HepG2 (cell line): ENCODE results near the gene BIRC5. TPM values are rescaled to one million over a fixed set of nuclear protein-coding genes. Genes with fewer than 3 reads are reported as not detected.

Source experiments
- ARHGAP35 ChIP-seq: sonication (generic); formaldehyde crosslinking; IDR thresholded peaks from 2 replicates; pipeline ENCODE4 v1.9.0; 2022; ENCODE audit warnings: mild to moderate bottlenecking, inconsistent platforms, moderate library complexity, missing genetic modification reagents, borderline replicate concordance
- FOXO1 ChIP-seq: sonication (generic); formaldehyde crosslinking; IDR thresholded peaks from 2 replicates; pipeline ENCODE4 v1.4.0; 2020; ENCODE audit warnings: missing genetic modification reagents
- HES4 ChIP-seq: sonication (generic); formaldehyde crosslinking; IDR thresholded peaks from 2 replicates; pipeline ENCODE4 v1.9.0; 2021; ENCODE audit warnings: mild to moderate bottlenecking, missing genetic modification reagents, borderline replicate concordance
- HMG20B ChIP-seq: conservative IDR thresholded peaks from 2 replicates; pipeline ENCODE4 v1.6.1; 2016; ENCODE audit warnings: missing genetic modification reagents, missing compliant biosample characterization
- KDM5A ChIP-seq: fragments of 200-600 bp; sonication (generic); IDR thresholded peaks from 2 replicates; pipeline ENCODE4 v1.7.0; 2018; ENCODE audit warnings: antibody characterized with exemption, mild to moderate bottlenecking, low read length, borderline replicate concordance
- PAWR ChIP-seq: sonication (generic); formaldehyde crosslinking; IDR thresholded peaks from 2 replicates; pipeline ENCODE4 v1.4.0; 2020; ENCODE audit warnings: missing genetic modification reagents, mild to moderate bottlenecking, borderline replicate concordance
- RARA ChIP-seq: IDR thresholded peaks from 2 replicates; pipeline ENCODE4 v1.6.1; 2016; ENCODE audit warnings: missing genetic modification reagents, missing compliant biosample characterization
- RBM39 ChIP-seq: fragments of 200-400 bp; formaldehyde crosslinking; IDR thresholded peaks from one replicate; pipeline ENCODE4 v1.6.1; 2018; ENCODE audit warnings: antibody characterized with exemption, mild to moderate bottlenecking, low read depth, low read length; ENCODE audit not compliant: poor library complexity, severe bottlenecking
- SIN3A ChIP-seq: IDR thresholded peaks from 2 replicates; pipeline ENCODE4 v1.6.1; 2011; ENCODE audit warnings: low read depth, mild to moderate bottlenecking, control low read depth, low read length, borderline replicate concordance
- SMAD3 ChIP-seq: sonication (generic); formaldehyde crosslinking; IDR thresholded peaks from 2 replicates; pipeline ENCODE4 v1.4.0; 2020; ENCODE audit warnings: missing genetic modification reagents
- SP4 ChIP-seq: sonication (generic); formaldehyde crosslinking; IDR thresholded peaks from 2 replicates; pipeline ENCODE4 v1.8.1; 2023; ENCODE audit warnings: mild to moderate bottlenecking, missing genetic modification reagents
- YEATS4 ChIP-seq: sonication (generic); formaldehyde crosslinking; IDR thresholded peaks from 2 replicates; pipeline ENCODE4 v1.4.0; 2020; ENCODE audit warnings: missing genetic modification reagents, borderline replicate concordance
- ZFP91 ChIP-seq: sonication (generic); formaldehyde crosslinking; IDR thresholded peaks from 2 replicates; pipeline ENCODE4 v1.9.0; 2022; ENCODE audit warnings: missing genetic modification reagents, mild to moderate bottlenecking, borderline replicate concordance
- ZFYVE20 ChIP-seq: sonication (generic); formaldehyde crosslinking; IDR thresholded peaks from 2 replicates; pipeline ENCODE4 v1.8.0; 2023; ENCODE audit warnings: low read depth, mild to moderate bottlenecking, moderate library complexity, missing genetic modification reagents, borderline replicate concordance
- ZNF138 ChIP-seq: sonication (generic); formaldehyde crosslinking; IDR thresholded peaks from 2 replicates; pipeline ENCODE4 v1.5.0; 2020; ENCODE audit warnings: mild to moderate bottlenecking, low read depth, missing genetic modification reagents
- ZNF318 ChIP-seq: sonication (generic); formaldehyde crosslinking; IDR thresholded peaks from 2 replicates; pipeline ENCODE4 v1.4.0; 2020; ENCODE audit warnings: mild to moderate bottlenecking, missing genetic modification reagents
- ZNF333 ChIP-seq: sonication (generic); formaldehyde crosslinking; IDR thresholded peaks from 2 replicates; pipeline ENCODE4 v1.4.0; 2020; ENCODE audit warnings: mild to moderate bottlenecking, missing genetic modification reagents, borderline replicate concordance
- ZNF670 ChIP-seq: sonication (generic); formaldehyde crosslinking; IDR thresholded peaks from 2 replicates; pipeline ENCODE4 v1.8.0; 2022; ENCODE audit warnings: mild to moderate bottlenecking, missing genetic modification reagents, borderline replicate concordance
- ZNF780A ChIP-seq: sonication (generic); formaldehyde crosslinking; IDR thresholded peaks from 2 replicates; pipeline ENCODE4 v1.8.0; 2022; ENCODE audit warnings: mild to moderate bottlenecking, missing genetic modification reagents, moderate library complexity
- ZNF878 ChIP-seq: sonication (generic); formaldehyde crosslinking; IDR thresholded peaks from 2 replicates; pipeline ENCODE4 v1.8.1; 2023; ENCODE audit warnings: mild to moderate bottlenecking, missing genetic modification reagents, moderate library complexity
- polyA plus RNA-seq, 8 experiments: library from polyadenylated mRNA; depleted of rRNA in 3 of 8; stranded (reverse) in 7 of 8; unstranded in 1 of 8; fragments of >200 nt; fragmentation: Illumina TruSeq in 4 of 8; extraction: Trizol in 4 of 8; gene quantifications; 2 replicates each; pipeline versions ENCODE4 v1.2.1 to v1.2.3, GENCODE V29; 2011 to 2016; ENCODE audit warnings: low read depth in 4 of 8, missing spikeins in 1 of 8, mixed read lengths in 1 of 8; ENCODE audit not compliant: insufficient read depth in 1 of 8
- total RNA-seq, 5 experiments: library from RNA; depleted of rRNA; stranded (reverse); fragments of >200 nt; fragmentation: Illumina TruSeq; extraction: Trizol; gene quantifications; 2 replicates each; pipeline ENCODE4 v1.2.3, GENCODE V29; 2016; ENCODE audit warnings: low read depth in 1 of 5

The BIRC5 gene
- total and polyA plus RNA-seq, 2 of the 13 experiments (the other 11 are each of a cell fraction or from before 2014, with no cell fraction given) = 30.3 to 135 TPM

- TF ChIP-seq FOXO1 = peak; percentile 61
- TF ChIP-seq KDM5A = peak; percentile 97
- peak; percentile 98 for TF ChIP-seq SP4
- TF ChIP-seq ZFYVE20 (CRISPR knock-in tag) = peak; percentile 94
- 0 out of 2 replicates have a peak, but pooled peaks have one; percentile 65 for TF ChIP-seq ARHGAP35 (CRISPR knock-in tag)
- peak; percentile 99 for TF ChIP-seq YEATS4 (CRISPR knock-in tag)
- no peak for TF ChIP-seq SMAD3 (CRISPR knock-in tag)
- peak; percentile 36; the same call in 1 of the 2 replicates for TF ChIP-seq RARA (CRISPR knock-in tag)
- TF ChIP-seq ZFP91 (CRISPR knock-in tag) = peak; percentile 93
- peak; percentile 99 for TF ChIP-seq SIN3A
- no peak for TF ChIP-seq HMG20B
- peak; percentile 99 for TF ChIP-seq PAWR
- peak; percentile 85; the same call in 1 of the 2 replicates for TF ChIP-seq ZNF780A
- TF ChIP-seq ZNF318 (CRISPR knock-in tag) = no peak
- TF ChIP-seq ZNF138 (CRISPR knock-in tag) = no peak
- TF ChIP-seq ZNF670 (CRISPR knock-in tag) = peak; percentile 93; the same call in 1 of the 2 replicates
- TF ChIP-seq HES4 (CRISPR knock-in tag) = no peak
- peak; percentile 91; the same call in 1 of the 2 replicates for TF ChIP-seq ZNF878 (CRISPR knock-in tag)
- peak; percentile 89 for TF ChIP-seq ZNF333 (CRISPR knock-in tag)
- TF ChIP-seq RBM39 = peak; percentile 85
These were observed at the start of gene BIRC5 (continued) for GRCh38 chr17:78214016-78214705.
